Activated CD8-positive, alpha-beta memory T cell treated with anti-CD3 and anti-CD28 coated beads, Interleukin-2, amount 50 U/mL, for 1 hour (primary cell): ENCODE results near the gene SH2B3.

Source experiments
- DNase-seq: peaks from one replicate; pipeline ENCODE4 v3.0.0-alpha.2; 2020; ENCODE audit errors: extremely low read depth

The SH2B3 gene

GRCh38 chr12:111409403-111409779 lies 3.7 kb downstream of the SH2B3 start:
- no peak for DNase-seq

GRCh38 chr12:111409780-111410430 lies 4.2 kb downstream of the SH2B3 start:
- no peak for DNase-seq

GRCh38 chr12:111410431-111411184 lies 4.9 kb downstream of the SH2B3 start:
- DNase-seq, result no peak

- DNase-seq, result no peak
Observed at GRCh38 chr12:111411185-111411764, 5.6 kb downstream of the SH2B3 start.

GRCh38 chr12:111412007-111412829 lies 6.5 kb downstream of the SH2B3 start:
- no peak for DNase-seq

GRCh38 chr12:111412830-111413441 lies 7.2 kb downstream of the SH2B3 start:
- DNase-seq, result no peak

- no peak for DNase-seq
Observed at GRCh38 chr12:111413442-111414086, 7.8 kb downstream of the SH2B3 start.

GRCh38 chr12:111414711-111415252 lies 9.1 kb downstream of the SH2B3 start:
- no peak for DNase-seq

- DNase-seq, result no peak
Observed at GRCh38 chr12:111417290-111417689, 11.6 kb downstream of the SH2B3 start.

GRCh38 chr12:111417784-111418593 lies 12.3 kb downstream of the SH2B3 start:
- DNase-seq, result no peak

GRCh38 chr12:111418594-111418880 lies 12.8 kb downstream of the SH2B3 start:
- no peak for DNase-seq

GRCh38 chr12:111419784-111420183 lies 14.1 kb downstream of the SH2B3 start:
- no peak for DNase-seq

- DNase-seq, result no peak
Observed at GRCh38 chr12:111420494-111420893, 14.8 kb downstream of the SH2B3 start.

- no peak for DNase-seq
Observed at GRCh38 chr12:111424189-111424792, 18.6 kb downstream of the SH2B3 start.

- DNase-seq, result no peak
Observed at GRCh38 chr12:111424793-111425251, 19.1 kb downstream of the SH2B3 start.

- no peak for DNase-seq
Observed at GRCh38 chr12:111425655-111426054, 19.9 kb downstream of the SH2B3 start.

GRCh38 chr12:111426344-111427185 lies 20.8 kb downstream of the SH2B3 start:
- DNase-seq, result no peak

- no peak for DNase-seq
Observed at GRCh38 chr12:111427417-111428074, 21.8 kb downstream of the SH2B3 start.
